ENCODE data around the gene FAM53B. TPM values are rescaled to one million over a fixed set of nuclear protein-coding genes. Genes with fewer than 3 reads are reported as not detected.

The FAM53B gene
- total RNA-seq, 4 donors from 2014 or later: 63.5 to 75.5 (median 67.3) TPM

DNA sequence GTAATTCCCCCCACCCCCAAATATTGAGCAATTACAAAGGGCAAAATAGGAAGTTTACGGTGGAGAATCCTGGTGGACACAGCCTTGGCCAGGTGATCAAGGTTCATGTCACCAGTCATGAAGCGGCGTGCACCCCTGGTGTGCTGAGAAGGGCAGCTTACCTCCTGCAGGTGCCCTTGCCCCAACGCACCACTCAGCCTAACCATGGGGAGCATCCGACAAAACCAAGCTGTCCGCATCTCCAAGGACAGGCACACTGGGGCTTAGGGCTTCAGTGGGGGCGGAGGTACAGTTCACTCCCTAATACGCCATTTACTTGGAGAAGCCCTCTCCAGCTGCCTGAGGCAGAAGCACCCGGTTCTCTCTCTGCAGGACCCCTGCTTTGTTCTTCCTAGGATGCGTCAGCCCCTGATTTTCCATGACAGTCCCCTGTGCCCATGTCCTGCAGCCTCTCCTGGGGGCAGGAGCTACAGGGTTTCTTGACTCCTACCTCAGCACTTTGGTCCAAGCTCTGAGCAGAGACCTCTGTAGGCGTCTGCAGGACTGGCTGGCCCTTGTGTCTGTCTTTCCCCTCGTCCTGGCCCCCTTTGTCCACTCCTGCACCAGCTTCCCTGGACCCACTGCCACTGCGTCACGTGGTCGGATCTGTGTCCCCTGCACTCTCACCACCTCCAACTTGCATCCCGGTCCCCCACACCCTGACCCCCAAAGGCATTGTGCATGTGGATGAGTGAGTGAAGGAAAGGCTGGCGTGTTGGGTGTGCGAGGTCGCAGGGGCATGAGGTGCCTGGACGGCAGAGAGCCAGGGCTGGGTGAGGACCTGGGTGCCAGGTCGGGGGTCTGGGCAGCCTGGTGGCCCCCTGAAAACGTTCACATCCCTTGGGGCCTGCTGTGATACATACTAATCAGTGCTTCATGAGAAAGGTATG is 168.8 kb downstream of the FAM53B start:
- WGBS: 91% methylated on average over 13 of the region's 22 CpGs
- TF ChIP-seq POLR2A (IDR thresholded peaks at IDR 0.05) (no peak), CTCF (IDR thresholded peaks at IDR 0.05) (no peak), EP300 (IDR thresholded peaks at IDR 0.05) (no peak), POLR2AphosphoS5 (IDR thresholded peaks at IDR 0.05) (no peak)
- Histone ChIP-seq H3K9me3 (no peaks in the 10 kb centered on the region), H3K27me3 (no peaks in the 10 kb centered on the region), H3K36me3 (no peaks in the 10 kb centered on the region), H3K4me3 (no peak overlapping the region), H3K4me1 (no peaks in the 10 kb centered on the region), H3K27ac (no peak overlapping the region)
- DNase-seq (ENCODE audit: low spot score in 2 of 2): peak in 1 of 2 donors; percentile 50

GRCh38 chr10:124574456-124575070 is 169.6 kb downstream of the FAM53B start:
- TF ChIP-seq POLR2AphosphoS5 (IDR thresholded peaks at IDR 0.05) (no peak), CTCF (IDR thresholded peaks at IDR 0.05) (no peak), POLR2A (IDR thresholded peaks at IDR 0.05) (no peak), EP300 (IDR thresholded peaks at IDR 0.05) (no peak)

DNA sequence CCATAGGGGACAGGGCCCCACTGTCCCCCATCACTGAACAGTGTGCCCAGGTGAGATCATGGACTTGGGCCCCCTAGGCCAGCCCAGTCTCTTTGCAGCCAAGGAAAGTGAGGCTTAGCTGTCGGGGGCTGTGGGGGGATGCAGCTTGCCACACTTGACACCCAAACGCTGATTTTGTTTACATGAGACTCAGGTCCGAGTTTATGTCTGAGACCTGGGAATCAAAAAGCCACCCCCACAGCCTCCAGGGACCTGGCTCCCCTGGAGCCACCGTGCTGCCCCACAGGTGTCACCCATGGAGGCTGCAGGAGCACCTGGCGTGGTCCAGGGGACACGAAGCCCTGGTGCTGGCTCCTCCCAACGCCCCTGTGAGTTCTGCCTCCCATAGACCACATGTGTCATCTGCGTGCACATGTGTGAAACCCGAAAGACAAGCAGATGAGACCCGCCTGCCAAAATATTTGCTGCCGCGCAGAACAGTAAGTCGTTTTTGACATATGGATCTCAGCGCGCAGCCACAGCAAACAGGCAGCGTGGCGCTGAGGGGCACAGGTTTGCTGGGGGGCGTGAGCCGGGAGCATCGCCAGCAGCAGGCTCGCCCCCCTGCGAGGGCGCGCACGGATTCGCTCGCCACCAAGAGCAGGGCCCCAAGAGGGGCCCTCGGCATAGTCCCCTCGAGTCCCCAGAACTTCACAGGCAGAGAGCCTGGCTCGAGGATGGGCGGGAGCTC is 170.3 kb downstream of the FAM53B start:
- no peaks in the 10 kb centered on the region for H3K27me3 ChIP-seq
- TF ChIP-seq POLR2AphosphoS5 (IDR thresholded peaks at IDR 0.05) (no peak), POLR2A (IDR thresholded peaks at IDR 0.05) (no peak), EP300 (IDR thresholded peaks at IDR 0.05) (no peak), CTCF (IDR thresholded peaks at IDR 0.05) (no peak)
- no peak overlapping the region for H3K4me3 ChIP-seq
- H3K4me1 ChIP-seq: no peaks in the 10 kb centered on the region
- no peaks in the 10 kb centered on the region for H3K9me3 ChIP-seq
- DNase-seq (ENCODE audit: low spot score in 2 of 2): no peak
- WGBS: 78% methylated on average over 29 of the region's 31 CpGs
- no peak overlapping the region for H3K27ac ChIP-seq
- H3K36me3 ChIP-seq: no peaks in the 10 kb centered on the region

More at GRCh38 chr10:124574456-124575070, 169.6 kb downstream of the FAM53B start:
- Histone ChIP-seq H3K9me3 (no peaks in the 10 kb centered on the region), H3K4me3 (no peak overlapping the region), H3K4me1 (no peaks in the 10 kb centered on the region), H3K36me3 (no peaks in the 10 kb centered on the region), H3K27ac (no peak overlapping the region), H3K27me3 (no peaks in the 10 kb centered on the region)
- 80% methylated on average over 12 of the region's 14 CpGs for WGBS
- peak in 1 of 2 donors; percentile 43 for DNase-seq (ENCODE audit: low spot score in 2 of 2)

GRCh38 chr10:124572751-124573150 is 171.4 kb downstream of the FAM53B start:
- Histone ChIP-seq H3K9me3 (no peaks in the 10 kb centered on the region), H3K4me3 (no peak overlapping the region), H3K27me3 (no peaks in the 10 kb centered on the region), H3K4me1 (no peaks in the 10 kb centered on the region), H3K36me3 (no peaks in the 10 kb centered on the region), H3K27ac (no peak overlapping the region)
- 85% methylated on average over 11 of the region's 11 CpGs for WGBS
- no peak for TF ChIP-seq CTCF (IDR thresholded peaks at IDR 0.05)
- no peak for TF ChIP-seq POLR2A (IDR thresholded peaks at IDR 0.05)
- no peak for TF ChIP-seq EP300 (IDR thresholded peaks at IDR 0.05)
- TF ChIP-seq POLR2AphosphoS5 (IDR thresholded peaks at IDR 0.05): no peak
- no peak for DNase-seq (ENCODE audit: low spot score in 2 of 2)
